H9 (cell line): ENCODE measurements around the gene BACH2. TPM values are rescaled to one million over a fixed set of nuclear protein-coding genes. Genes with fewer than 3 reads are reported as not detected.

ENCODE experiments used
- DNase-seq: peaks from one replicate; pipeline ENCODE4 v3.0.0-alpha.2; 2017
- H2AFZ ChIP-seq: one replicate; pipeline ENCODE4 v1.6.1; 2013; ENCODE audit warnings: mild to moderate bottlenecking, low read length, control low read depth, moderate library complexity
- H2AK5ac ChIP-seq: 2 replicates; pipeline ENCODE4 v1.6.1; 2013; ENCODE audit warnings: low read length, control low read depth, mixed read lengths; ENCODE audit not compliant: insufficient read length
- H2BK120ac ChIP-seq: one replicate; pipeline ENCODE4 v1.6.1; 2013; ENCODE audit warnings: low read depth, mild to moderate bottlenecking, low read length, control low read depth, inconsistent platforms; ENCODE audit not compliant: poor library complexity, severe bottlenecking
- H2BK12ac ChIP-seq: 2 replicates; pipeline ENCODE4 v1.6.1; 2013; ENCODE audit warnings: low read length, control low read depth, mixed read lengths, low read depth; ENCODE audit not compliant: insufficient read length
- H2BK15ac ChIP-seq: 2 replicates; pipeline ENCODE4 v1.6.1; 2013; ENCODE audit warnings: low read depth, low read length, control low read depth
- H2BK20ac ChIP-seq: one replicate; pipeline ENCODE4 v1.6.1; 2013; ENCODE audit warnings: low read depth, mild to moderate bottlenecking, low read length, control low read depth, inconsistent platforms; ENCODE audit not compliant: poor library complexity, severe bottlenecking
- H2BK5ac ChIP-seq: 2 replicates; pipeline ENCODE4 v1.6.1; 2013; ENCODE audit warnings: low read length, control low read depth, mixed read lengths; ENCODE audit not compliant: insufficient read length
- H3K14ac ChIP-seq: 2 replicates; pipeline ENCODE4 v1.6.1; 2013; ENCODE audit warnings: low read length, control low read depth; ENCODE audit not compliant: insufficient read depth
- H3K18ac ChIP-seq: 2 replicates; pipeline ENCODE4 v1.6.1; 2013; ENCODE audit warnings: low read depth, mild to moderate bottlenecking, mixed read lengths, low read length, control low read depth; ENCODE audit not compliant: insufficient read length
- H3K23ac ChIP-seq: 2 replicates; pipeline ENCODE4 v1.6.1; 2013; ENCODE audit warnings: low read length, control low read depth, mixed read lengths, low read depth; ENCODE audit not compliant: insufficient read length
- H3K23me2 ChIP-seq: 2 replicates; pipeline ENCODE4 v1.6.1; 2013; ENCODE audit warnings: low read depth, mild to moderate bottlenecking, mixed read lengths, low read length, control low read depth; ENCODE audit not compliant: insufficient read length, poor library complexity, severe bottlenecking
- H3K27ac ChIP-seq: 2 replicates; pipeline ENCODE4 v1.5.1; 2013; ENCODE audit warnings: low read length, control low read depth, mixed read lengths, low read depth; ENCODE audit not compliant: insufficient read length
- H3K27me3 ChIP-seq: 2 replicates; pipeline ENCODE4 v1.6.1; 2013; ENCODE audit warnings: low read length, control low read depth, inconsistent platforms; ENCODE audit not compliant: insufficient read depth
- H3K4ac ChIP-seq: 2 replicates; pipeline ENCODE4 v1.6.1; 2013; ENCODE audit warnings: low read depth, mild to moderate bottlenecking, control low read depth, inconsistent platforms, low read length, moderate library complexity
- H3K4me1 ChIP-seq: 2 replicates; pipeline ENCODE4 v1.6.1; 2013; ENCODE audit warnings: low read length, control low read depth, inconsistent platforms; ENCODE audit not compliant: insufficient read depth
- H3K4me2 ChIP-seq: 2 replicates; pipeline ENCODE4 v1.6.1; 2013; ENCODE audit warnings: low read length, control low read depth, mixed read lengths; ENCODE audit not compliant: insufficient read length, insufficient read depth
- H3K56ac ChIP-seq: 2 replicates; pipeline ENCODE4 v1.6.1; 2013; ENCODE audit warnings: low read depth, mild to moderate bottlenecking, mixed read lengths, low read length, control low read depth; ENCODE audit not compliant: insufficient read length
- H3K79me1 ChIP-seq: 2 replicates; pipeline ENCODE4 v1.6.1; 2013; ENCODE audit warnings: low read depth, mild to moderate bottlenecking, moderate library complexity, low read length, control low read depth, inconsistent platforms; ENCODE audit not compliant: insufficient read depth, poor library complexity, severe bottlenecking
- H3K79me2 ChIP-seq: 2 replicates; pipeline ENCODE4 v1.6.1; 2013; ENCODE audit warnings: low read length, control low read depth, inconsistent platforms; ENCODE audit not compliant: insufficient read depth
- H3K9ac ChIP-seq: 2 replicates; pipeline ENCODE4 v1.6.1; 2013; ENCODE audit warnings: low read length, control low read depth, mixed read lengths; ENCODE audit not compliant: insufficient read length; ENCODE audit errors: extremely low read depth
- H3K9me3 ChIP-seq: one replicate; pipeline ENCODE4 v1.6.1; 2013; ENCODE audit warnings: low read depth, low read length, inconsistent platforms; ENCODE audit not compliant: control insufficient read depth
- H3T11ph ChIP-seq: one replicate; pipeline ENCODE4 v1.6.1; 2013; ENCODE audit warnings: mild to moderate bottlenecking, low read length, control low read depth, inconsistent platforms
- H4K20me1 ChIP-seq: one replicate; pipeline ENCODE4 v1.6.1; 2013; ENCODE audit not compliant: control insufficient read depth, insufficient read length, insufficient read depth
- H4K5ac ChIP-seq: 2 replicates; pipeline ENCODE4 v1.6.1; 2013; ENCODE audit warnings: low read depth, mild to moderate bottlenecking, mixed read lengths, low read length, control low read depth; ENCODE audit not compliant: insufficient read length
- H4K8ac ChIP-seq: replicated peaks from 2 replicates; pipeline ENCODE4 v1.6.1; 2013; ENCODE audit warnings: low read length, control low read depth, mixed read lengths, low read depth; ENCODE audit not compliant: insufficient read length
- H4K91ac ChIP-seq: 2 replicates; pipeline ENCODE4 v1.6.1; 2013; ENCODE audit warnings: low read depth, mild to moderate bottlenecking, moderate library complexity, mixed read lengths, low read length, control low read depth; ENCODE audit not compliant: insufficient read length
- H3K27ac Mint-ChIP-seq, 3 experiments: 2 replicates in 2 of 3; 3 replicates in 1 of 3; pipeline ENCODE4 v1.8.0; 2020 to 2021; ENCODE audit warnings: mixed read lengths in 3 of 3, mild to moderate bottlenecking in 1 of 3, moderate library complexity in 1 of 3
- H3K27me3 Mint-ChIP-seq: 2 replicates; pipeline ENCODE4 v1.8.0; 2021; ENCODE audit warnings: low read depth, mild to moderate bottlenecking, moderate library complexity, mixed read lengths
- H3K36me3 Mint-ChIP-seq, 3 experiments: 2 replicates in 2 of 3; 3 replicates in 1 of 3; pipeline ENCODE4 v1.8.0; 2020 to 2021; ENCODE audit warnings: low read depth in 3 of 3, mixed read lengths in 3 of 3; ENCODE audit not compliant: insufficient read depth in 1 of 3
- H3K4me1 Mint-ChIP-seq, 2 experiments: 2 replicates each; pipeline ENCODE4 v1.8.0; 2020; ENCODE audit warnings: mixed read lengths in 2 of 2
- H3K4me3 Mint-ChIP-seq, 2 experiments: 2 replicates in 1 of 2; 3 replicates in 1 of 2; pipeline ENCODE4 v1.8.0; 2020 to 2021; ENCODE audit warnings: mild to moderate bottlenecking in 2 of 2, mixed read lengths in 2 of 2, moderate library complexity in 1 of 2
- H3K9me3 Mint-ChIP-seq, 2 experiments: 2 replicates in 1 of 2; 3 replicates in 1 of 2; pipeline ENCODE4 v1.8.0; 2020; ENCODE audit warnings: mild to moderate bottlenecking in 2 of 2, mixed read lengths in 2 of 2, moderate library complexity in 1 of 2
- CTCF ChIP-seq: fragments of 200-600 bp; sonication (generic); conservative IDR thresholded peaks from 3 replicates; pipeline ENCODE4 v1.8.0; 2021; ENCODE audit warnings: antibody characterized with exemption, mild to moderate bottlenecking
- WGBS: extraction: QIAGEN DNeasy Blood & Tissue Kit; methylation state at CpG from one replicate; pipeline ENCODE4 v1.1.7; 2013; ENCODE audit warnings: missing lambda C conversion rate, low lambda C conversion rate, mixed read lengths; ENCODE audit not compliant: insufficient read length; ENCODE audit errors: extremely low coverage; 5-methylcytosine and 5-hydroxymethylcytosine counted together
- total RNA-seq: library from RNA; stranded (reverse); gene quantifications from 2 replicates; pipeline ENCODE4 v1.2.1, GENCODE V29; 2021

Gene BACH2
- total RNA-seq, 1 experiment from 2014 or later, result 2.0 TPM

GRCh38 chr6:89955364-89955763, 341.3 kb downstream of the BACH2 start:
- H3K18ac ChIP-seq, result no peak overlapping the region
- no peak overlapping the region for H3K27ac ChIP-seq
- H3K27me3 ChIP-seq, result no peaks in the 10 kb centered on the region
- no peak overlapping the region for H2BK15ac ChIP-seq
- no peak for DNase-seq
- Mint-ChIP-seq H3K27me3 (no peaks in the 10 kb centered on the region; the same call in none of the 2 replicates), H3K9me3 (no peaks in the 10 kb centered on the region), H3K27ac (no peak overlapping the region), H3K4me3 (no peak overlapping the region), H3K36me3 (no peaks in the 10 kb centered on the region), H3K4me1 (peaks cover 0 to 4% of the 10 kb centered on the region in 2 experiments; a peak in 3 of 4 replicates)
- no peak overlapping the region for H3K4ac ChIP-seq
- no peaks in the 10 kb centered on the region for H3K23me2 ChIP-seq
- H3T11ph ChIP-seq, result no peak overlapping the region
- no peak overlapping the region for H2BK20ac ChIP-seq
- H2AK5ac ChIP-seq, result no peak overlapping the region
- H3K56ac ChIP-seq, result no peak overlapping the region
- H4K91ac ChIP-seq, result no peak overlapping the region
- no peak overlapping the region for H3K14ac ChIP-seq
- H3K9me3 ChIP-seq, result no peaks in the 10 kb centered on the region
- TF ChIP-seq CTCF, result no peak
- no CpG with 5 or more reads among the region's 5 CpGs for WGBS
- no peak overlapping the region for H3K9ac ChIP-seq
- H3K23ac ChIP-seq, result no peak overlapping the region
- H3K4me1 ChIP-seq, result no peaks in the 10 kb centered on the region
- no peak overlapping the region for H2AFZ ChIP-seq
- no peaks in the 10 kb centered on the region for H4K20me1 ChIP-seq
- no peaks in the 10 kb centered on the region for H3K79me1 ChIP-seq
- H4K5ac ChIP-seq, result no peak overlapping the region
- H2BK120ac ChIP-seq, result no peak overlapping the region
- H3K4me2 ChIP-seq, result no peak overlapping the region
- H4K8ac ChIP-seq, result no peak overlapping the region
- H2BK12ac ChIP-seq, result no peak overlapping the region
- H2BK5ac ChIP-seq, result no peak overlapping the region
- no peaks in the 10 kb centered on the region for H3K79me2 ChIP-seq
